Occipital lobe (tissue), 2 donors: ENCODE measurements around the gene FMN1. TPM values are rescaled to one million over a fixed set of nuclear protein-coding genes. Genes with fewer than 3 reads are reported as not detected.

ENCODE experiments used
- DNase-seq: peaks from one replicate; lab custom pipeline; 2025; lab: John Stamatoyannopoulos, UW
- total RNA-seq: library from RNA; depleted of rRNA; stranded (reverse); fragments of >200 nt; gene quantifications from one replicate; pipeline ENCODE4 v1.2.3, GENCODE V29; 2014

FMN1 gene
- total RNA-seq, 1 donor from 2014 or later, result 3.9 TPM

DNA sequence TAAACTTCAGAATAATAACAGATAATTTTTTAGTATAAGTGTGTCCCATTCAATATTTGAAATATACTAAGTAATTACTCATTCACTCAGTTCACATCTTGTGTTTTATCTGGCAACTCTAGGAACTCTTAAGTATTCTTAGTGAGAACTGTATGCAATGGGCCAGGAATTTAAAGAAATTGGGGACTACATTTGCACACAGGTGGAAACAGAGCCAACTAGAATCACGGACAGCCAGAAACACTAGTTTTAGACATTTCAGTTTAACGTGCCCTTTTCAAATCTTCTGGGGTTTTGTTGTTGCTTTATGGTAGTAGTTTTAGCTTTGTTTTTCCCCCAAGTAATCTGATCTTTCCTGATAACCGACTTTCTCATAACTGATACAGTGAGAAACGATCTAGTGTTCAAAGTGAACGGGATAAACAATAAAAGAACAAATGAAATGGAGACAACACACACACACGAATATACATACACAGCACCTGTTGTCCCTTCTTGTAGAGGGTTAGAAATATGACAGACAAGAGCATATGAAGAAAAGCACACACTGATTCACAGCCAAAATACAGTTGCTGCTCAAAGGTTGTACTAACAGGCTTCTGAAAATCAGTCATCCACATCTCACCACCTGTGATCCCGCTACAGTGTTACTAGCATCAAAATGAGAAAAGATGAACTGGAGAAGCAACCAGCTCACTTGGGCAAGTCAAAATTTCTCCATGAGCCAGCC, 167.0 kb downstream of the FMN1 start:
- DNase-seq, result no peak

DNA sequence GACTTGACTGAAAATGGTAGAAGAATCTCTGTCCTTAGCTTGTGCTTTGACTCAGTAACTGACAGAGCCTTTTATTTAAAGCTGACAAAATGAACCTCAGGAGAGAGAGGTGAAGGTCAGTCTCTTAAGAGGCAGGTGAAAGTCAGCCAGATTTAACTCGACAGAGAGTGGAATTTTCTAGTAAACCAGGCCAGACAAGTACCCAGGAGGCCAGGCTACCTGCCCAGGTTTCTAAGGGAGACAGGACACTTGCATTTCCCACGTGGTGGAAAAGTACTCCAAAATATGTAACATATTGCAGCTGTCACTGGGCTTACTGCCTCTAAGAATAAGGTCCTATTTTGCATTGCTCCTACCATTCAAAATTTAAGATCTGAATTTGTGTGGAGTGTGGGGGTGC, 167.9 kb downstream of the FMN1 start:
- no peak for DNase-seq

- DNase-seq, result no peak
These were observed 171.9 kb downstream of the FMN1 start for GRCh38 chr15:33022629-33023028.

DNA sequence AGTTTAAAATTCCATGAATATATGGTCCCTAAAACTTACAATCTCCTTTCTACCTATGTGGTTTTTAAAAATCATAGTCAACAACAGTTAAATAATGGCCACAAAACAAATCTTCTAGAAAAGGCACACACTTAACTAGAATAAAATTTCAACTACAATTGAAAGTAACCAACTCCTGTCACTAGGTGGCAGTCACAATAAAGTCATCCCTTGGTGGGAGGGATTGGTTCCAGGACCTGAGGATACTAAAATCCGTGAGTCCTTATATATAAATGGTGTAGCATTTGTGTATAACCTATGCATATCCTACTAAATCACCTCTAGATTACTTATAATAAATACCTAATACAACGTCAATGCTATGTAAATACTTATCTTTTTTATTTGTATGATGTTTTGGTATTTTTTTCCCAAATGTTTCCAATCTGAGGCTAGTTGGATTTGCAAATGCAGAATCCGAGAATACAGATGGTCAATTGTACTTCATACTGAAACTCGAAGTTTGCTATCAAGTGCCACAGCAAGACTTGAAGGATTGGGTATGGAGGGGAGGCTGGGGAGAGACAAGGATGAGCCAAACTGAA, 172.6 kb downstream of the FMN1 start:
- DNase-seq, result no peak

GRCh38 chr15:33019354-33019981, 175.0 kb downstream of the FMN1 start:
- DNase-seq, result no peak

GRCh38 chr15:33016405-33017024, 178.0 kb downstream of the FMN1 start:
- DNase-seq, result no peak

DNA sequence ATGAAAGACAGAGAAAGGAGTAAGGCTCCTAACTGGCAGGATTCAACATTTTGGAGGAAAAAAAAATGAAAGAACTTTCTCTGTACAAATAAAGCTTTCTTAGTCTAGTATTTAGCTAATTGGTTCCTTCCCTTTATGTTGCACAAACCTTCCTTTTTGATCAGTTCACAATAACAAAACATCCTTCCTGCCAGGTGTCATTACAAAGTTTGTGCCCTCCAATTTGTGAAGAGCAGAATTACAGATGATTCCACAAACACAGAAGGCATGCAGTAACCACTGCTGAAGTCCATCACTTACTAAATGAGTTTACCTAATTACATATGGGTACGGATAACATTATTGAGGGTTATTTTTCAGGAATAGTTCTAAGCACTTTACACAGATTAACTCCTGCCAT, 179.9 kb downstream of the FMN1 start:
- DNase-seq, result no peak

DNA sequence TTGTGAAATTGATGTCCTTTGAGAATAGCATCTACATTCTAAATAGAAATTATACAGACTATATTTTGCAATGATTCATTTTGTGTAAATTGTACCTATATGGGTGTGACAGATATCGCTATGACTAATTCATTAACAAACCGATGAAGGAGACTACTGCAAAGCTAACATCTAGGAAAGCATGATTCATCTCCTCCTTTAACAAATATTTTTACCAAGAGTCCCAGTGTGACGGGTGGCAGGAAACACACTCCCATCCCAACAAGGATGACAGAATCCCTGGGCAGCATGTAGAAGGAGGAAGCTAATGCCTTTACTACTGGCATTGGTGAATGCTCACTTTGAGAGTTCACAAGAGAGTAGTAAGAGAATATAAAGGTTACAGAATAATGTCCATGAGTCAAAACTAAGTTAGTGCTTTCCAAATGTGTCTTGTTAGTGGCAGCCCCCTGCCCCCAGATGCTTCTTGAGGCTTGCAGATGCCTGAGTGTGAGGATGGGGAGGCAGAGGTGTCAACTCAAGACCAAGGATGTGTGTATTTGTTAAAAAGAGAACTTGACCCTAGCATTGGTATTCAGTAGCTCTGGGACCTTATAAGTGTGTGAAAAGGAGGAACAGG, 180.6 kb downstream of the FMN1 start:
- DNase-seq, result no peak

- DNase-seq, result no peak
These were observed 182.5 kb downstream of the FMN1 start for GRCh38 chr15:33011976-33012375.

- no peak for DNase-seq
These were observed 184.9 kb downstream of the FMN1 start for GRCh38 chr15:33009603-33010002.

DNA sequence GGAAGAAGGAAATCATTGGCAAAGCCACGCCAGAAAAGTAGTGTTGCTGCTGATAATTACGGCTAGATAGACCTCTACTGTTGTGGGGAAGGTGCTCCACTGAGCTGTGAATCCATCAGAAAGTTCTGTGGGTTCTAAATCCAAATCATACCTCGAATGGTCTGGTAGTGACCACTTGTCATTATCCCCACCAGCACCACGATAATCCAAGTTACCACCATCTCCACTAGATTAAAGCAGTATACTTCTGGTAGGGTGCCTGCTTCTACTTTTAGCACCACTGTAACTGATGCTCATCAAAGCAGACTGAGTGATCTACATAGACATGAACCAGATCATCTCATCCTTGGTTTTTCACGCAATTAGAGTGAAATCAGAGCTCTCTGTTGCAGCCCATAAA, 185.5 kb downstream of the FMN1 start:
- no peak for DNase-seq

GRCh38 chr15:33008284-33008995, 186.1 kb downstream of the FMN1 start:
- no peak for DNase-seq

- no peak for DNase-seq
These were observed 187.1 kb downstream of the FMN1 start for GRCh38 chr15:33007303-33007855.

DNA sequence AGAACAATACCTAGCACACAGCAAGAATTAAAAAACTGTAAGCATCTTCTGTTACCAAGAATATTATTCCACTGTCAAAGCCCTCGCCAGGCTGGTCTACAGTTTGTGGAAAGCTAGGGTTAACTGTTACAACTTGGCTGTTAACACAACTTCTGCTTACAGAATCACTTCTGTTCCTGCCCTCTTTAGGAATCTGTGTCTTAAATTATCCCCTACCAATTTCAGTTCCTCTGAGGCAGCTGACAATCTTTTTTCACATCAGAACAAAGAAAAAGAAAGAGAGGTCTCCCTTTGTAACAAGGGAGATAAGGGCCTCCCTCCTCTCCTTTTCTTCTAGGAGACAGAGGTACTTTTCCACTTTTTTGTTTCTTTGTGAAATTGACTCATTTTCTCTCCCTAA, 188.9 kb downstream of the FMN1 start:
- DNase-seq, result no peak

DNA sequence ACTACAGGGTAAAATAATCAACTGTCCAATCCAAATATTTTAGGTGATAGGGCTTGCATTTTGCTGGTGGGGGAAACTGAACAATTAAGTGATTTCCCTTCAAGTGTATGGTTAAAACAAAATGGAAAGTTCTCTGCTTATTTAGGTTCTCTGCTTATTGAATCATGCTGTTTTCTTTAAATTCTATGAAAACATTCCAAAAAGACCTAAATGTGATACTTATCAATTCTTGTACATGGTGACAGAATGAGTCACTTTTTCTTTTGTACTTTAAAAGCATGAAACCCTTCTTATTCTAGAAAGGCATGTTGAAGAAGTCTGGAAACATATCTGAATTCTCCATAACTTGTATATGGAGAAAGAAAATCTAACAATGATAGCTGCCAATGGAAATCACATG, 192.6 kb downstream of the FMN1 start:
- DNase-seq, result no peak

GRCh38 chr15:32998979-32999672, 195.4 kb downstream of the FMN1 start:
- DNase-seq, result no peak

DNA sequence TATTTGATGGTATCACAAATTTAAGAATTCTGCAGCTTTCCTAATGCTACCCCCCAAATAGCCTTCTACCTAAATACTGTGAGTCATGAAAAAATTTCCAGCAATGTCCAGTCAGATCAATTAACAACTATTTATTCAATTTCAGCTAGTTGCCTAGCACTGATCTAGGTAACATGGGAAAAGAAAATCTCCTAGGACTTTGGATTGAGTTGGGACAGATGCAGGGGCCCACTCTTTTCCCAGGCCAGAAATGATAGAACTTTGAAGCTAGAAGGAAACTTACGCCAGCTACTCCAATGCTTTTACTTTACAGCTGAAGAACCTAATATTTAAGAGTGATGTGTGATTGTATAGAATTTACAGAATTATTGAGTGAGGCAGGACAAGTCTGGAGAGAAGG, 196.3 kb downstream of the FMN1 start:
- DNase-seq, result no peak

- DNase-seq, result no peak
These were observed 199.6 kb downstream of the FMN1 start for GRCh38 chr15:32994810-32995424.

DNA sequence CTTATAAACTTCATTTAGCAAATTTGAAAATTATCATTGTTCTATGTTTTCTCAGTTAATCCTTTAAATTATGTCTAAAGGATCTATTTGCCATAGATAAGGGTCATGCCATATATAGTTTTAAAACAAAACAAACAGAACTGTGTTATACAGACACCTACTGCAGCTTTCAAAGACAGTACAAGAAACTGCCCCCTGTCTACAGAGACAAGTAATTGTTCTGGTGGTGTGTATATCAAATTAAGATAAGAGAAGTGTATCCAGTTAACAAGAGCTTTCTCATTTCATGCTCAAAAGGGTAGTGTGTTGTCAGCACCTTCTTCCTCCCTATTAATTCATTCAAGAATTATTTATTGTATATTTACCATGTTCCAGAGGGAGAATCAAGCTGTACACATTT, 201.2 kb downstream of the FMN1 start:
- no peak for DNase-seq

DNA sequence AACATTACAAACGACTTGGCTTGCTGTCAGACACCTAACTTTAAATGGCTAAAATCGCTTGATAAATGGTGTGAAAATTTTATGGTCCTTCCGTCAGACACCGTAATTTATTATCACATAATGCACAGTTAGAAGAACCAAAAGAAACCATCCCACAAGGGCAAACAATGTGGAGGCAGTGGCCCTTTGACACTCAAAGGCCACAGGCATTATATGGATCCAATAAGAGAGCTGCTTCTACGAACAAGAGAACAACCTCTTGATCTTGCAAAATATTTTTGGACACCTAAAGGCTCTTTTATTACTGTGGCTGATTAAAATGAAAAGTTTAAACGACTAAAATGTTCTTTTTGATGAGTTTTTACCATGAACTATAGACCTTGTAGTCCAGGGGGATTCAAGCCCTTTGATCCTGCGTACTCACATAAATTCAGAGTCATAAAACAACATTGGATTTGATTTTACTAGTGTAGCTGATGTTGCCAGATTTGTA, 202.8 kb downstream of the FMN1 start:
- DNase-seq, result no peak
